IMR-90 (cell line): ENCODE data around the gene SMIM5. TPM values are rescaled to one million over a fixed set of nuclear protein-coding genes. Genes with fewer than 3 reads are reported as not detected.

Experiments
- ATAC-seq: fragments of 200-7000 bp; cut with Tn5 transposase; 2 replicates; pipeline ENCODE4 v1.9.1; 2020; ENCODE audit warnings: low read depth, mild to moderate bottlenecking, moderate library complexity
- BruUV-seq: library from RNA; stranded (reverse); fragments of 400-500 nt; replicated peaks from 2 replicates; lab custom pipeline; 2021; lab: Mats Ljungman, UMichigan
- CTCF ChIA-PET: fragments of 300-600 bp; formaldehyde crosslinking; extraction: SDS; loops from one replicate; lab custom pipeline; 2021; ENCODE audit warnings: antibody characterized with exemption; lab: Yijun Ruan, JAX
- POLR2A ChIA-PET: fragments of 300-600 bp; sonication (Branson Sonifier 250); formaldehyde crosslinking; loops from one replicate; lab custom pipeline; 2022; ENCODE audit warnings: antibody characterized with exemption; ENCODE audit not compliant: unreplicated experiment; lab: Charles Lee
- DNase-seq: peaks from one replicate; pipeline ENCODE4 v3.0.0; 2013
- H2AFZ ChIP-seq: replicated peaks from 2 replicates; pipeline ENCODE3; 2013; ENCODE audit warnings: low read length, mild to moderate bottlenecking; ENCODE audit not compliant: poor library complexity
- H2AK5ac ChIP-seq: 2 replicates; pipeline ENCODE4 v1.6.1; 2013; ENCODE audit warnings: low read depth, low read length, inconsistent platforms
- H2AK9ac ChIP-seq: replicated peaks from 2 replicates; pipeline ENCODE3; 2013; ENCODE audit warnings: mild to moderate bottlenecking, low read depth, low read length, moderate library complexity; ENCODE audit not compliant: poor library complexity
- H2BK120ac ChIP-seq: 2 replicates; pipeline ENCODE4 v1.6.1; 2013; ENCODE audit warnings: low read depth, low read length, inconsistent platforms
- H2BK15ac ChIP-seq: 3 replicates; pipeline ENCODE4 v1.6.1; 2013; ENCODE audit warnings: low read depth, low read length, inconsistent platforms
- H2BK20ac ChIP-seq: 2 replicates; pipeline ENCODE4 v1.6.1; 2013; ENCODE audit warnings: low read depth, mild to moderate bottlenecking, inconsistent platforms, low read length, moderate library complexity
- H2BK5ac ChIP-seq: 2 replicates; pipeline ENCODE4 v1.6.1; 2013; ENCODE audit warnings: mild to moderate bottlenecking, low read depth, low read length, inconsistent platforms; ENCODE audit not compliant: poor library complexity, severe bottlenecking
- H3K14ac ChIP-seq: replicated peaks from 2 replicates; pipeline ENCODE4 v1.6.1; 2013; ENCODE audit warnings: low read depth, low read length, inconsistent platforms
- H3K18ac ChIP-seq: 2 replicates; pipeline ENCODE4 v1.6.1; 2013; ENCODE audit warnings: low read depth, low read length, control low read depth
- H3K23ac ChIP-seq: 2 replicates; pipeline ENCODE4 v1.6.1; 2013; ENCODE audit warnings: low read depth, low read length, inconsistent platforms
- H3K27ac ChIP-seq: 2 replicates; pipeline ENCODE4 v1.5.1; 2013; ENCODE audit warnings: mild to moderate bottlenecking, control low read depth, low read length; ENCODE audit not compliant: insufficient read depth
- H3K27me3 ChIP-seq: 2 replicates; pipeline ENCODE4 v1.6.1; 2013; ENCODE audit warnings: low read length; ENCODE audit not compliant: control insufficient read depth, insufficient read depth
- H3K36me3 ChIP-seq: 2 replicates; pipeline ENCODE4 v1.6.1; 2013; ENCODE audit warnings: low read length, mixed read lengths; ENCODE audit not compliant: control insufficient read depth, insufficient read depth
- H3K4ac ChIP-seq: 2 replicates; pipeline ENCODE4 v1.6.1; 2013; ENCODE audit warnings: low read depth, low read length, inconsistent platforms
- H3K4me1 ChIP-seq: 2 replicates; pipeline ENCODE4 v1.6.1; 2013; ENCODE audit warnings: low read length, mixed read lengths; ENCODE audit not compliant: control insufficient read depth, insufficient read depth
- H3K4me2 ChIP-seq: 2 replicates; pipeline ENCODE4 v1.6.1; 2013; ENCODE audit warnings: low read depth, mild to moderate bottlenecking, control low read depth, low read length, moderate library complexity
- H3K4me3 ChIP-seq: 2 replicates; pipeline ENCODE4 v1.5.1; 2013; ENCODE audit warnings: low read depth, mild to moderate bottlenecking, control low read depth, low read length, moderate library complexity; ENCODE audit not compliant: insufficient read depth
- H3K56ac ChIP-seq: 2 replicates; pipeline ENCODE4 v1.6.1; 2013; ENCODE audit warnings: low read length, inconsistent platforms; ENCODE audit not compliant: insufficient read depth; ENCODE audit errors: extremely low read depth
- H3K79me1 ChIP-seq, 2 experiments: 2 replicates each; pipeline ENCODE4 v1.6.1; 2013; ENCODE audit warnings: low read length in 2 of 2, inconsistent platforms in 1 of 2, low read depth in 1 of 2
- H3K9ac ChIP-seq: 2 replicates; pipeline ENCODE4 v1.6.1; 2013; ENCODE audit warnings: low read depth, low read length, control low read depth
- H3K9me1 ChIP-seq: 2 replicates; pipeline ENCODE4 v1.6.1; 2013; ENCODE audit warnings: low read length, inconsistent platforms; ENCODE audit not compliant: insufficient read depth
- H3K9me3 ChIP-seq: 2 replicates; pipeline ENCODE4 v1.6.1; 2013; ENCODE audit warnings: low read length; ENCODE audit not compliant: control insufficient read depth, insufficient read depth
- H4K20me1 ChIP-seq: 2 replicates; pipeline ENCODE4 v1.6.1; 2013; ENCODE audit warnings: low read length, inconsistent platforms; ENCODE audit not compliant: insufficient read depth
- H4K5ac ChIP-seq: 2 replicates; pipeline ENCODE4 v1.6.1; 2013; ENCODE audit warnings: mild to moderate bottlenecking, low read depth, low read length, control low read depth
- H4K8ac ChIP-seq, 2 experiments: 2 replicates each; pipeline ENCODE4 v1.6.1; 2013; ENCODE audit warnings: low read depth in 2 of 2, low read length in 2 of 2, control low read depth in 1 of 2, inconsistent platforms in 1 of 2
- H4K91ac ChIP-seq: 2 replicates; pipeline ENCODE4 v1.6.1; 2013; ENCODE audit warnings: low read depth, low read length, inconsistent platforms; ENCODE audit not compliant: insufficient read depth
- BHLHE40 ChIP-seq: fragments of 150-350 bp; IDR thresholded peaks from 2 replicates; pipeline ENCODE4 v1.6.1; 2016; ENCODE audit warnings: mild to moderate bottlenecking, low read depth, low read length
- CEBPB ChIP-seq: IDR thresholded peaks from 2 replicates; pipeline ENCODE4 v1.6.1; 2012; ENCODE audit warnings: low read depth, low read length, improper control_type of control experiment
- CTCF ChIP-seq: conservative IDR thresholded peaks from 2 replicates; pipeline ENCODE4 v1.5.1; 2012; ENCODE audit warnings: mild to moderate bottlenecking, low read depth, low read length, improper control_type of control experiment
- FOS ChIP-seq: fragments of 150-350 bp; IDR thresholded peaks from 2 replicates; pipeline ENCODE4 v1.6.1; 2016; ENCODE audit warnings: low read depth, low read length
- MAFK ChIP-seq: IDR thresholded peaks from 2 replicates; pipeline ENCODE4 v1.6.1; 2012; ENCODE audit warnings: low read depth, low read length, improper control_type of control experiment
- MAZ ChIP-seq: IDR thresholded peaks from 2 replicates; pipeline ENCODE4 v1.6.1; 2012; ENCODE audit warnings: low read depth, mild to moderate bottlenecking, low read length, improper control_type of control experiment, moderate library complexity, borderline replicate concordance
- MXI1 ChIP-seq: IDR thresholded peaks from 2 replicates; pipeline ENCODE4 v1.6.1; 2012; ENCODE audit warnings: low read depth, mild to moderate bottlenecking, low read length, moderate library complexity, borderline replicate concordance
- NFE2L2 ChIP-seq: fragments of 150-350 bp; IDR thresholded peaks from 2 replicates; pipeline ENCODE4 v1.6.1; 2016; ENCODE audit warnings: low read depth, mild to moderate bottlenecking, low read length
- RAD21 ChIP-seq: IDR thresholded peaks from 2 replicates; pipeline ENCODE4 v1.6.1; 2012; ENCODE audit warnings: low read length, improper control_type of control experiment
- RCOR1 ChIP-seq: IDR thresholded peaks from 2 replicates; pipeline ENCODE4 v1.6.1; 2012; ENCODE audit warnings: mild to moderate bottlenecking, low read length, improper control_type of control experiment; ENCODE audit not compliant: insufficient replicate concordance
- RFX5 ChIP-seq: IDR thresholded peaks from 2 replicates; pipeline ENCODE4 v1.8.0; 2012; ENCODE audit warnings: low read depth, mild to moderate bottlenecking, low read length, moderate library complexity
- USF2 ChIP-seq: fragments of 150-350 bp; IDR thresholded peaks from 2 replicates; pipeline ENCODE4 v1.6.1; 2017; ENCODE audit warnings: mild to moderate bottlenecking, antibody characterized with exemption, low read length, low read depth
- WGBS, 2 experiments: methylation state at CpG; one replicate each; pipeline versions ENCODE4 v1.1.5 to v1.1.7; 2013; ENCODE audit warnings: missing lambda C conversion rate in 2 of 2; ENCODE audit not compliant: insufficient read length in 1 of 2; ENCODE audit errors: extremely low coverage in 2 of 2; 5-methylcytosine and 5-hydroxymethylcytosine counted together
- dilution Hi-C: fragments of 300-500 bp; cut with HindIII; formaldehyde crosslinking; loops from one replicate; pipeline ENCODE4 v1.14.3; 2018; ENCODE audit warnings: low sequenced_read_pairs; ENCODE audit not compliant: unreplicated experiment
- in situ Hi-C: fragments of 300-500 bp; cut with MboI; formaldehyde crosslinking; loops from 3 replicates; pipeline ENCODE4 v1.14.3; 2019; ENCODE audit warnings: low sequenced_read_pairs, inconsistent platforms, mixed read lengths
- intact Hi-C: fragments of 100-400 bp; cut with micrococcal nuclease; formaldehyde crosslinking; loops from 2 replicates; pipeline ENCODE4 v1.10.0; 2022
- polyA plus RNA-seq, 3 experiments: library from polyadenylated mRNA; depleted of rRNA; stranded (reverse); fragments of >200 nt; gene quantifications; 2 replicates each; pipeline ENCODE4 v1.2.3, GENCODE V29; 2012; ENCODE audit warnings: low replicate concordance in 1 of 3
- total RNA-seq: library from RNA; depleted of rRNA; stranded (reverse); fragments of >200 nt; gene quantifications from 2 replicates; pipeline ENCODE4 v1.2.3, GENCODE V29; 2012

Gene SMIM5
- total and polyA plus RNA-seq, 2 of the 4 experiments (the other 2 are of a cell fraction): not detected

- intact Hi-C loops (no loop called here), in situ Hi-C loops (no loop called here), dilution Hi-C loops (no loop called here)
- no peaks in the 10 kb centered on the region for H3K79me1 ChIP-seq
- no peak overlapping the region for H3K56ac ChIP-seq
- BruUV-seq: no TSS peak
- H3K27ac ChIP-seq: no peak overlapping the region
- no peak overlapping the region for H2BK15ac ChIP-seq
- no peak overlapping the region for H2BK5ac ChIP-seq
- no peak overlapping the region for H2AK5ac ChIP-seq
- no peak overlapping the region for H4K5ac ChIP-seq
- H3K9ac ChIP-seq: no peak overlapping the region
- no peak overlapping the region for H3K14ac ChIP-seq
- no peak overlapping the region for H2BK120ac ChIP-seq
- H3K4me2 ChIP-seq: no peak overlapping the region
- H3K4me1 ChIP-seq: no peaks in the 10 kb centered on the region
- no peak for DNase-seq
- no peak overlapping the region for H3K23ac ChIP-seq
- H4K91ac ChIP-seq: no peak overlapping the region
- H4K20me1 ChIP-seq: no peaks in the 10 kb centered on the region
- WGBS, 2 experiments: 72% methylated on average over 4 of the region's 19 CpGs; no CpG with 5 or more reads in 1 of the 2 experiments
- H3K18ac ChIP-seq: no peak overlapping the region
- H3K9me1 ChIP-seq: no peaks in the 10 kb centered on the region
- peaks cover 15% of the 10 kb centered on the region; the same call in 1 of the 2 replicates for H3K27me3 ChIP-seq
- H4K8ac ChIP-seq: no peak overlapping the region
- no peaks in the 10 kb centered on the region for H3K9me3 ChIP-seq
- H2AK9ac ChIP-seq: no peak overlapping the region
- ATAC-seq: no peak
- no peak overlapping the region for H2BK20ac ChIP-seq
- no peak for TF ChIP-seq MAZ
- no peak for TF ChIP-seq MAFK
- TF ChIP-seq MXI1: no peak
- TF ChIP-seq RCOR1: no peak
- no peak for TF ChIP-seq FOS
- no peak for TF ChIP-seq CTCF
- TF ChIP-seq RFX5: no peak
- TF ChIP-seq NFE2L2: no peak
- TF ChIP-seq CEBPB: no peak
- TF ChIP-seq USF2: no peak
- no peak for TF ChIP-seq RAD21
- TF ChIP-seq BHLHE40: no peak
- no peak overlapping the region for H3K4me3 ChIP-seq
- H2AFZ ChIP-seq: no peak overlapping the region
- no peak overlapping the region for H3K4ac ChIP-seq
- H3K36me3 ChIP-seq: no peaks in the 10 kb centered on the region
- POLR2A ChIA-PET: no interaction called here
- CTCF ChIA-PET: interaction anchor here (0.9 to 1.1 kb wide), 2 partner anchors 13 to 18 kb away, joined by 3 read pairs; partner anchors contain the start of gene SMIM5
These were observed 18.5 kb upstream of the SMIM5 start for GRCh38 chr17:75614556-75615270.
